GM12878 (cell line): ENCODE data around the gene SLC1A2. TPM values are rescaled to one million over a fixed set of nuclear protein-coding genes. Genes with fewer than 3 reads are reported as not detected.

Source experiments
- ATAC-seq: fragments of 200-7000 bp; cut with Tn5 transposase; 3 replicates; pipeline ENCODE4 v1.9.1; 2020; ENCODE audit warnings: mild to moderate bottlenecking, moderate library complexity
- BruUV-seq: library from RNA; stranded (reverse); fragments of 400-500 nt; replicated peaks from 2 replicates; lab custom pipeline; 2021; lab: Mats Ljungman, UMichigan
- CTCF ChIA-PET: fragments of 300-600 bp; sonication (Branson Sonifier 250); formaldehyde crosslinking; extraction: SDS; loops from one replicate; lab custom pipeline; 2021; ENCODE audit warnings: inconsistent platforms; lab: Yijun Ruan, JAX
- POLR2A ChIA-PET: fragments of 350-600 bp; formaldehyde crosslinking; extraction: SDS; loops from one replicate; lab custom pipeline; 2021; ENCODE audit warnings: inconsistent platforms; lab: Charles Lee
- RAD21 ChIA-PET: fragments of 300-600 bp; sonication (Branson Sonifier 250); formaldehyde crosslinking; loops from one replicate; lab custom pipeline; 2023; ENCODE audit warnings: antibody characterized with exemption; ENCODE audit not compliant: unreplicated experiment; lab: Charles Lee
- SMC1A ChIA-PET: fragments of 300-600 bp; sonication (Branson Sonifier 250); formaldehyde crosslinking; loops from one replicate; lab custom pipeline; 2023; ENCODE audit not compliant: unreplicated experiment, uncharacterized antibody; lab: Charles Lee
- DNase-seq: peaks from one replicate; pipeline ENCODE4 v3.0.0-alpha.2; 2011; ENCODE audit warnings: low read depth, low spot score
- FAIRE-seq: peaks from 3 replicates; lab custom pipeline; 2011; peaks lifted over from hg19 to GRCh38; lab: Jason Lieb, UNC
- H2AFZ ChIP-seq: 2 replicates; pipeline ENCODE4 v1.6.0; 2011; ENCODE audit warnings: low read depth, low read length, control low read depth; ENCODE audit not compliant: control insufficient read depth
- H3K27ac ChIP-seq: 2 replicates; pipeline ENCODE4 v1.5.1; 2011; ENCODE audit warnings: control low read depth; ENCODE audit not compliant: control insufficient read depth, insufficient read depth
- H3K27me3 ChIP-seq, 2 experiments: replicated peaks in 1 of 2; 2 replicates each; pipeline versions ENCODE4 v1.6.0 to v1.6.1; 2011; ENCODE audit warnings: low read length in 1 of 2; ENCODE audit not compliant: control insufficient read depth in 2 of 2, insufficient read depth in 2 of 2
- H3K36me3 ChIP-seq, 2 experiments: 2 replicates each; pipeline ENCODE4 v1.5.1; 2011; ENCODE audit warnings: low read length in 1 of 2; ENCODE audit not compliant: control insufficient read depth in 2 of 2, insufficient read depth in 2 of 2
- H3K4me1 ChIP-seq: 2 replicates; pipeline ENCODE4 v1.6.1; 2011; ENCODE audit warnings: mild to moderate bottlenecking, low read length, moderate library complexity, mixed read lengths; ENCODE audit not compliant: control insufficient read depth, insufficient read depth
- H3K4me2 ChIP-seq: 2 replicates; pipeline ENCODE4 v1.6.0; 2011; ENCODE audit warnings: control low read depth; ENCODE audit not compliant: control insufficient read depth, insufficient read depth
- H3K4me3 ChIP-seq: fragments of 200-600 bp; sonication (generic); 2 replicates; pipeline ENCODE4 v1.5.1; 2016
- H3K79me2 ChIP-seq: 2 replicates; pipeline ENCODE4 v1.6.0; 2011; ENCODE audit warnings: low read length; ENCODE audit not compliant: control insufficient read depth, insufficient read depth
- H3K9ac ChIP-seq: 2 replicates; pipeline ENCODE4 v1.8.0; 2011; ENCODE audit warnings: low read length, control low read depth, mixed read lengths; ENCODE audit not compliant: control insufficient read depth, insufficient read depth
- H3K9me3 ChIP-seq: replicated peaks from 3 replicates; pipeline ENCODE4 v1.5.1; 2011; ENCODE audit warnings: mild to moderate bottlenecking, low read length; ENCODE audit not compliant: control insufficient read depth, insufficient read depth
- H4K20me1 ChIP-seq: 2 replicates; pipeline ENCODE4 v1.6.0; 2011; ENCODE audit not compliant: control insufficient read depth, insufficient read depth
- BCL11A ChIP-seq: IDR thresholded peaks from 2 replicates; pipeline ENCODE4 v1.6.1; 2011; ENCODE audit warnings: low read depth, low read length
- E2F4 ChIP-seq: IDR thresholded peaks from 2 replicates; pipeline ENCODE4 v1.6.1; 2012; ENCODE audit warnings: low read depth, low read length, improper control_type of control experiment
- NBN ChIP-seq: fragments of 450-650 bp; IDR thresholded peaks from 2 replicates; pipeline ENCODE4 v1.6.1; 2016
- NKRF ChIP-seq: fragments of 450-650 bp; conservative IDR thresholded peaks from 2 replicates; pipeline ENCODE4 v1.6.1; 2017; ENCODE audit warnings: mild to moderate bottlenecking, moderate library complexity
- PML ChIP-seq: IDR thresholded peaks from 2 replicates; pipeline ENCODE4 v1.6.1; 2012; ENCODE audit warnings: low read length, inconsistent platforms
- SUZ12 ChIP-seq: fragments of 200-600 bp; sonication (generic); IDR thresholded peaks from one replicate; pipeline ENCODE4 v1.6.1; 2018; ENCODE audit warnings: antibody characterized with exemption, mild to moderate bottlenecking; ENCODE audit not compliant: unreplicated experiment
- WRNIP1 ChIP-seq: IDR thresholded peaks from 2 replicates; pipeline ENCODE4 v1.6.1; 2011; ENCODE audit warnings: low read depth, low read length, improper control_type of control experiment, borderline replicate concordance
- ZBTB11 ChIP-seq: fragments of 450-650 bp; formaldehyde crosslinking; IDR thresholded peaks from 2 replicates; pipeline ENCODE4 v1.5.0; 2022; ENCODE audit warnings: mild to moderate bottlenecking, missing genetic modification characterization
- WGBS: methylation state at CpG from one replicate; pipeline ENCODE4 v1.1.6; 2016; ENCODE audit warnings: low lambda C conversion rate; ENCODE audit not compliant: insufficient replicate concordance, insufficient coverage; ENCODE audit errors: missing lambda C conversion rate; 5-methylcytosine and 5-hydroxymethylcytosine counted together
- in situ Hi-C: fragments of 300-500 bp; cut with MboI; formaldehyde crosslinking; loops from 9 replicates; pipeline ENCODE4 v1.14.3; 2018; ENCODE audit warnings: mixed read lengths
- intact Hi-C: fragments of 100-400 bp; cut with micrococcal nuclease; formaldehyde crosslinking; loops from one replicate; pipeline ENCODE4 v1.14.2; 2022; ENCODE audit not compliant: unreplicated experiment
- polyA plus RNA-seq, 11 experiments: library from polyadenylated mRNA; depleted of rRNA in 4 of 11; unstranded in 6 of 11; stranded (reverse) in 5 of 11; fragments of >200 nt; fragmentation: Nextera tagmentation in 4 of 11; fragmentation: Illumina TruSeq in 1 of 11; extraction: Ambion mirVana in 4 of 11; extraction: Trizol in 1 of 11; gene quantifications; 1 replicate in 1 of 11; 2 replicates in 10 of 11; pipeline versions ENCODE4 v1.2.1 to v1.2.3, GENCODE V29; 2011 to 2016; ENCODE audit warnings: inconsistent platforms in 2 of 11, missing spikeins in 2 of 11, low read depth in 1 of 11
- total RNA-seq, 4 experiments: library from RNA; depleted of rRNA in 3 of 4; stranded (reverse); fragments of >200 nt in 3 of 4; fragmentation: Illumina TruSeq in 1 of 4; extraction: Trizol in 1 of 4; gene quantifications; 2 replicates each; pipeline versions ENCODE4 v1.2.1 to v1.2.3, GENCODE V29; 2013 to 2021

SLC1A2 gene
- total and polyA plus RNA-seq, 10 of the 15 experiments (the other 5 are each of a cell fraction or from before 2014, with no cell fraction given): 0.01 to 0.84 (median 0.22) TPM; not detected in 1

- TF ChIP-seq ZBTB11 (no peak), PML (no peak), NKRF (no peak), SUZ12 (no peak), BCL11A (no peak), NBN (no peak)
Measured at GRCh38 chr11:35383953-35384352, 35.4 kb downstream of the SLC1A2 start (continued).

- DNase-seq (no peak), FAIRE-seq (no peak), ATAC-seq (no peak)
- intact Hi-C loops (no loop called here), in situ Hi-C loops (no loop called here)
- POLR2A ChIA-PET: no interaction called here
- no peaks in the 10 kb centered on the region for H4K20me1 ChIP-seq
- RAD21 ChIA-PET: interaction anchor here (2.5 kb wide), 1 partner anchor 9 kb away, joined by 6 read pairs; no protein-coding TSS in a partner anchor
- H3K4me1 ChIP-seq: no peaks in the 10 kb centered on the region
- no peaks in the 10 kb centered on the region; the same call in 2 of the 3 replicates for H3K9me3 ChIP-seq
- SMC1A ChIA-PET: interaction anchor here (1.5 to 2.1 kb wide), 2 partner anchors 8 to 460 kb away, joined by 3 to 8 read pairs; no protein-coding TSS in a partner anchor
- TF ChIP-seq E2F4 (no peak), WRNIP1 (no peak)
- H3K4me3 ChIP-seq: no peak overlapping the region
- no peaks in the 10 kb centered on the region for H3K27me3 ChIP-seq
- H3K79me2 ChIP-seq: no peaks in the 10 kb centered on the region
- H3K4me2 ChIP-seq: no peak overlapping the region
- CTCF ChIA-PET: interaction anchor here (2.0 kb wide), 1 partner anchor 10 kb away, joined by 8 read pairs; no protein-coding TSS in a partner anchor
- H3K9ac ChIP-seq: no peak overlapping the region
- H3K27ac ChIP-seq: no peak overlapping the region
- no peaks in the 10 kb centered on the region for H3K36me3 ChIP-seq
- BruUV-seq: no TSS peak
- H2AFZ ChIP-seq: no peak overlapping the region
- WGBS: 65% methylated on average over 4 of the region's 4 CpGs
Measured at GRCh38 chr11:35381709-35382322, 37.5 kb downstream of the SLC1A2 start.
